Heart left ventricle (tissue), 16 donors: ENCODE data around the gene CCNI. TPM values are rescaled to one million over a fixed set of nuclear protein-coding genes. Genes with fewer than 3 reads are reported as not detected.

ENCODE experiments used
- ATAC-seq, 4 donors: fragments of 200-7000 bp; cut with Tn5 transposase; one replicate each; pipeline ENCODE4 v1.9.1; 2020 to 2022; ENCODE audit warnings: moderate library complexity in 4 of 4, mild to moderate bottlenecking in 3 of 4, moderate number of reproducible peaks in 1 of 4
- DNase-seq, 5 donors: peaks; one replicate each; pipeline ENCODE4 v3.0.0-alpha.2; 2020
- H3K27ac ChIP-seq, 12 donors: fragments of 200-600 bp; sonication (generic) in 4 of 12; one replicate each; pipeline versions ENCODE4 v1.5.0 to v1.8.0; 2016 to 2022; ENCODE audit warnings: mild to moderate bottlenecking in 2 of 12
- H3K27me3 ChIP-seq, 9 donors: fragments of 200-600 bp; sonication (generic) in 2 of 9; one replicate each; pipeline versions ENCODE4 v1.5.1 to v1.8.0; 2016 to 2022; ENCODE audit warnings: mild to moderate bottlenecking in 3 of 9
- H3K36me3 ChIP-seq, 9 donors: fragments of 200-600 bp; sonication (generic) in 2 of 9; one replicate each; pipeline versions ENCODE4 v1.5.0 to v1.8.0; 2018 to 2022; ENCODE audit warnings: mild to moderate bottlenecking in 2 of 9
- H3K4me1 ChIP-seq, 12 donors: fragments of 200-600 bp; sonication (generic) in 4 of 12; one replicate each; pipeline versions ENCODE4 v1.5.0 to v1.8.0; 2016 to 2022; ENCODE audit warnings: mild to moderate bottlenecking in 3 of 12
- H3K4me3 ChIP-seq, 12 donors: fragments of 200-600 bp; sonication (generic) in 4 of 12; one replicate each; pipeline versions ENCODE4 v1.5.0 to v1.8.0; 2017 to 2022; ENCODE audit warnings: mild to moderate bottlenecking in 9 of 12, moderate library complexity in 4 of 12
- H3K9me3 ChIP-seq, 12 donors: fragments of 200-600 bp; sonication (generic) in 4 of 12; one replicate each; pipeline versions ENCODE4 v1.5.0 to v1.8.0; 2016 to 2022; ENCODE audit warnings: mild to moderate bottlenecking in 1 of 12
- POLR2A ChIP-seq, 2 donors: fragments of 450-650 bp; IDR thresholded peaks; one replicate each; pipeline ENCODE4 v1.6.1; 2017; ENCODE audit warnings: antibody characterized with exemption in 2 of 2, mild to moderate bottlenecking in 2 of 2, moderate library complexity in 2 of 2
- WGBS, 4 donors: extraction: QIAGEN DNeasy Blood & Tissue Kit in 2 of 4; methylation state at CpG; one replicate each; pipeline versions ENCODE4 v1.1.5 to v1.1.7; 2013 to 2018; 5-methylcytosine and 5-hydroxymethylcytosine counted together
- intact Hi-C, 10 donors: fragments of 100-400 bp; cut with DNase I; formaldehyde crosslinking; loops; one replicate each; pipeline versions ENCODE4 v1.11.1 to v1.14.2; 2022
- polyA plus RNA-seq, 2 donors: library from polyadenylated mRNA; stranded (reverse); fragments of 200-250 nt; gene quantifications; one replicate each; pipeline ENCODE4 v1.2.3, GENCODE V29; 2013
- total RNA-seq, 9 donors: library from RNA; depleted of rRNA in 2 of 9; stranded (reverse); fragments of >200 nt in 2 of 9; fragmentation: NEBNext Ultra II Directional in 3 of 9; extraction: Animal tissue kit (Norgen Biotek cat#: 25700) in 3 of 9; gene quantifications; one replicate each; pipeline versions ENCODE4 v1.1.0 to v1.2.4, GENCODE V29; 2016 to 2023
- TF ChIP-seq, protein P1 (sequence below), 12 donors: fragments of 200-600 bp; sonication (generic) in 4 of 12; IDR thresholded peaks; one replicate each; pipeline versions ENCODE4 v1.5.0 to v1.8.0; 2018 to 2022; ENCODE audit warnings: antibody characterized with exemption in 12 of 12, mild to moderate bottlenecking in 5 of 12
- donor health status: ischemic (EF 13 %, LVEDD 7.1; RV severe dilation, severe dysfunction).
- donor health status: healthy with polysubstance abuse.
- donor health status: DM: no; HTN: yes; CAD: no.
- donor health status: DM: no; HTN: no; CAD: no.
- donor health status: ischemic (EF 25% LVEDD 6.9; RV normal size, moderate dysfunction).
- donor health status: ischemic (EF 25% LVEDD 5.7; RV mildly dilated, moderate dysfunction).
- donor health status: healthy.
- donor health status: DM: yes; HTN: yes; CAD: no.
- donor health status: ischemic (EF 35%, LVEDD 5.7; RV mildly dilated, moderate dysfunction).
- donor health status: nonischemic (EF 11% LVEDD 7.7; RV severe dilation, severe dysfunction).
- donor health status: DM: yes; HTN: yes; CAD: no.
- donor health status: PGD.
- donor health status: ischemic (EF 29% LVEDD 5.4; RV normal size, mild dysfunction).
- donor health status: nonischemic (EF 23%, LVEDD 6.1; RV moderate dilation, normal function).

The CCNI gene
- total and polyA plus RNA-seq, 11 donors, result 49.4 to 356 (median 299) TPM

DNA sequence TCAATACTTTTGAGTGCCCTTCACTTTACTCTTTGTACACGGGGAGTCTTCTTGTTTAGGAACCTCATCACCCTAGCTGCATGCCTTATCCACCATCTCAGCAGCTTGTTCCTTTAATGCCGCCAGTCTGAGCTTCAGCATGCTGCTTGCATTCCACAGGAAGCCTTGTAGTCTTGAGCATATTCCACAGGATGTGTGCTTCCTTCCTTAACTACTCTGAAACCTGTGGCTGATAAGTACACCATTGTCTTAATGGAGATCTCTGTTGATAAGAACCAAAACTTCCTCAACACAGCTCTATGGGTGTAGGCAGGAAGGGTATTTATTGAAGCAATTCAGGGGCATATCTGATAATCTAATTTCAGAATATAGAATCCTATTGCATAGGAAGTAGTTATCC is 24.4 kb upstream of the CCNI start:
- Histone ChIP-seq H3K4me1 (peaks cover 0 to 37% (median 17%) of the 10 kb centered on the region in 12 donors), H3K9me3 (no peaks in the 10 kb centered on the region), H3K27ac (peak overlapping the region in 3 of 12 donors; percentile 1 to 54 (median 3)), H3K4me3 (no peak overlapping the region), H3K36me3 (no peaks in the 10 kb centered on the region), H3K27me3 (no peaks in the 10 kb centered on the region)
- intact Hi-C loops, result no loop called here
- no peak for TF ChIP-seq POLR2A (IDR thresholded peaks at IDR 0.05)
- TF ChIP-seq, protein P1, sequence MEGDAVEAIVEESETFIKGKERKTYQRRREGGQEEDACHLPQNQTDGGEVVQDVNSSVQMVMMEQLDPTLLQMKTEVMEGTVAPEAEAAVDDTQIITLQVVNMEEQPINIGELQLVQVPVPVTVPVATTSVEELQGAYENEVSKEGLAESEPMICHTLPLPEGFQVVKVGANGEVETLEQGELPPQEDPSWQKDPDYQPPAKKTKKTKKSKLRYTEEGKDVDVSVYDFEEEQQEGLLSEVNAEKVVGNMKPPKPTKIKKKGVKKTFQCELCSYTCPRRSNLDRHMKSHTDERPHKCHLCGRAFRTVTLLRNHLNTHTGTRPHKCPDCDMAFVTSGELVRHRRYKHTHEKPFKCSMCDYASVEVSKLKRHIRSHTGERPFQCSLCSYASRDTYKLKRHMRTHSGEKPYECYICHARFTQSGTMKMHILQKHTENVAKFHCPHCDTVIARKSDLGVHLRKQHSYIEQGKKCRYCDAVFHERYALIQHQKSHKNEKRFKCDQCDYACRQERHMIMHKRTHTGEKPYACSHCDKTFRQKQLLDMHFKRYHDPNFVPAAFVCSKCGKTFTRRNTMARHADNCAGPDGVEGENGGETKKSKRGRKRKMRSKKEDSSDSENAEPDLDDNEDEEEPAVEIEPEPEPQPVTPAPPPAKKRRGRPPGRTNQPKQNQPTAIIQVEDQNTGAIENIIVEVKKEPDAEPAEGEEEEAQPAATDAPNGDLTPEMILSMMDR (IDR thresholded peaks at IDR 0.05), result no peak
- 48 to 69% (median 50%) methylated on average over 2 of the region's 2 CpGs for whole genome bisulfite sequencing, 4 donors
- DNase-seq (no peak), ATAC-seq (peak; percentile 38 to 85 (median 66))

DNA sequence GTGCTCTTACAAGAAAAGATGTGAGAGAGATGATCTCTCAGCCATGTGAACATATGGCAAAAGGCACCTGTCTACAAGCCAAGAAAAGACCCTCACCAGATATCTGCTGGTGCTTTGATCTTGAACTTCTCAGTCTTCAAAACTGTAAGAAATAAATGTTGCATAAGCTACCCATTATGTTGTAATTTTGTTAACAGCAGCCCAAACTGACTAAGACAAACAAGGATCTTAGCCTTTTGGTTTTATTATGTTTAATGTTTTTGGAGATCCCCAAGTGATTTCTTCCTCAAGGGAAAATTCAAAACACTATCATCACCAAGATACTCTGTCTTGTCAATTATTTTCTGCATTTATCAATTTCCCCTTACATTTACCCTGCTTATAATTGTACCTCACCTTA is 21.8 kb upstream of the CCNI start:
- Histone ChIP-seq H3K27me3 (no peaks in the 10 kb centered on the region), H3K36me3 (no peaks in the 10 kb centered on the region), H3K9me3 (no peaks in the 10 kb centered on the region), H3K4me3 (no peak overlapping the region), H3K27ac (no peak overlapping the region), H3K4me1 (peaks cover 0 to 25% (median 7%) of the 10 kb centered on the region in 12 donors)
- intact Hi-C loops, result loop anchor here in 8 of 10 donors (5.0 to 10.0 kb wide), 4 partner anchors 35 to 107 kb away; partner anchors contain the start of gene CCNG2 (in 6 of the 8)
- no peak for ATAC-seq
- TF ChIP-seq, protein P1 (IDR thresholded peaks at IDR 0.05), result no peak
- no peak for TF ChIP-seq POLR2A (IDR thresholded peaks at IDR 0.05)
- no peak for DNase-seq

DNA sequence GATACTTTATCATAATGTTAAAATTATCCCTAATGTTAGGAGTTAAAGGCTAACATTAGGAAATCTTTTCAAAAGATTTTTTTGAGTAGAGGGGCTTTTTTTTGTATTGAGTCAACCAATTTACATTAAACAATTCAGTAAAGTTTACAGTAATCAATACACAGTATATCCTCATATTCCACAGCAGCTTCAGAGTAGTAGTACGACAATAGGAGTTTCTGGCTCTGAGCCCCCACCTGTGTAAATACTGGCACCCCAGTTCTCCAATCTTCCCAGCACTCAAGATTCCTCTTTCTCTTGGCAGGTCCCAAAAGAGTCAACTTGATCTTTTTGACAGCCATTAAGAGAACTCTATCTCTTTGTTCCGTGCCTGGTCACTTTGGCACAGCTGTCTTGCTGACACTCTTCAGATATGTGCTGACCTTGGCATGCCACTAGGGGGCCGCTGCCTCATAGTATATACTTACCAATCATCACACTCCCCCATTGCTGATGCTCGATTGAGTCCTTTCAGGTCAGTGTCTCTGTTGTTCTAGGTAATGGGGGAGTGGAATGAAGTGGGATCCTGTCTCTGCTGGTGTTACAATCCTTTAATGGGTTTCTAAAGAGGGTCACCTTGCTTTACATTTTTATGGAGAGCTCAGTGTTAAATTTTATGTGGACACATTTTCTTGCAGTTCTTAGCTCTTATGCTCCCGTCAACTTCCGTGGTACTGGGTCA is 19.5 kb upstream of the CCNI start:
- Histone ChIP-seq H3K9me3 (no peaks in the 10 kb centered on the region), H3K36me3 (no peaks in the 10 kb centered on the region), H3K27me3 (no peaks in the 10 kb centered on the region), H3K4me1 (peaks cover 0 to 19% (median 7%) of the 10 kb centered on the region in 12 donors), H3K4me3 (no peak overlapping the region), H3K27ac (no peak overlapping the region)
- DNase-seq (peak; percentile 78 to 88 (median 83)), ATAC-seq (peak; percentile 96 to 98 (median 98))
- 32 to 42% (median 37%) methylated on average over 6 of the region's 6 CpGs for WGBS, 4 donors
- intact Hi-C loops, result loop anchor here in 9 of 10 donors (1.0 to 10.0 kb wide), 7 partner anchors 37 to 110 kb away; partner anchors contain the start of gene CCNG2 (in 7 of the 9)
- TF ChIP-seq, protein P1 (IDR thresholded peaks at IDR 0.05), result peak; percentile 74 to 94 (median 82)
- TF ChIP-seq POLR2A (IDR thresholded peaks at IDR 0.05), result no peak

DNA sequence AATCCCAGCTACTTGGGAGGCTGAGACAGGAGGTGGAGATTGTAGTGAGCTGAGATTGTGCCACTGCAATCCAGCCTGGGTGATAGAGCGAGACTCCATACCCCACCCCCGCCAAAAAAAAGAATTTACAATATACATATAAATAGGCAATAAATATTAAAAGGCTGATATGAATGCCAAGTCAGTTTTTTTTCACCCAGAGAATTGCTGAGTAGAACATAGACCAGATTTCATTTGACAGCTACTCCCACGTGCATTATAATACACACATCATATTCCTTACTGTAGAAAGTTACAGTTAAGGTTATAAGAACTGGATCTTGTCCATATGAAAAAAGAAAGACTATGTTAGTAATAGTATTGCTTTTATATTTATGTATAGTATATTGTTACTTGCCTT is 18.7 kb upstream of the CCNI start:
- TF ChIP-seq POLR2A (IDR thresholded peaks at IDR 0.05), result no peak
- TF ChIP-seq, protein P1 (IDR thresholded peaks at IDR 0.05), result no peak
- ATAC-seq (no peak), DNase-seq (no peak)
- intact Hi-C loops, result loop anchor here in 7 of 10 donors (2.0 to 10.0 kb wide), 5 partner anchors 62 to 113 kb away; partner anchors contain the start of gene CCNG2 (in 1 of the 7)
- no peak overlapping the region for H3K27ac ChIP-seq
- peaks cover 0 to 14% (median 5%) of the 10 kb centered on the region in 12 donors for H3K4me1 ChIP-seq
- no peak overlapping the region for H3K4me3 ChIP-seq
- no peaks in the 10 kb centered on the region for H3K27me3 ChIP-seq
- no peaks in the 10 kb centered on the region for H3K36me3 ChIP-seq
- no peaks in the 10 kb centered on the region for H3K9me3 ChIP-seq
- 84 to 87% (median 85%) methylated on average over 3 of the region's 3 CpGs for WGBS, 4 donors
